SK-N-MC (cell line): ENCODE data around the gene ANP32B.

Source experiments
- DNase-seq: peaks from one replicate; pipeline ENCODE4 v3.0.0-alpha.2; 2011; ENCODE audit warnings: low read depth, low spot score
- H3K27ac ChIP-seq: fragments of 200-600 bp; sonication (generic); 2 replicates; pipeline ENCODE4 v1.5.1; 2016; ENCODE audit warnings: mixed run types
- H3K36me3 ChIP-seq: fragments of 200-600 bp; sonication (generic); 2 replicates; pipeline ENCODE4 v1.6.1; 2017; ENCODE audit warnings: antibody characterized with exemption, low read length, mixed read lengths; ENCODE audit not compliant: insufficient read depth
- H3K4me3 ChIP-seq: fragments of 200-600 bp; sonication (generic); 2 replicates; pipeline ENCODE4 v1.5.1; 2016
- H3K9ac ChIP-seq: fragments of 200-600 bp; sonication (generic); 2 replicates; pipeline ENCODE4 v1.8.0; 2017; ENCODE audit warnings: mixed run types, mixed read lengths; ENCODE audit not compliant: insufficient read length
- H3K9me3 ChIP-seq: fragments of 200-600 bp; sonication (generic); 2 replicates; pipeline ENCODE4 v1.6.1; 2017; ENCODE audit warnings: low read depth, mild to moderate bottlenecking, antibody characterized with exemption, low read length, moderate library complexity, mixed read lengths
- EZH2 ChIP-seq: fragments of 200-600 bp; sonication (generic); IDR thresholded peaks from one replicate; pipeline ENCODE4 v1.6.1; 2017; ENCODE audit warnings: antibody characterized with exemption
- FOXP2 ChIP-seq: optimal IDR thresholded peaks from 2 replicates; pipeline ENCODE3; 2011; ENCODE audit warnings: mild to moderate bottlenecking, moderate library complexity; ENCODE audit not compliant: insufficient read depth; ENCODE audit errors: extremely low read length, control extremely low read depth
- POLR2AphosphoS5 ChIP-seq: IDR thresholded peaks from 2 replicates; pipeline ENCODE4 v1.6.1; 2012; ENCODE audit warnings: mild to moderate bottlenecking, low read depth, low read length, borderline replicate concordance

Gene ANP32B

GRCh38 chr9:98045234-98046179 is 62.4 kb downstream of the ANP32B start:
- Histone ChIP-seq H3K27ac (no peak overlapping the region), H3K36me3 (no peaks in the 10 kb centered on the region), H3K9ac (no peak overlapping the region), H3K9me3 (no peaks in the 10 kb centered on the region), H3K4me3 (no peak overlapping the region)
- no peak for TF ChIP-seq EZH2
- no peak for TF ChIP-seq FOXP2
- TF ChIP-seq POLR2AphosphoS5 = no peak
- no peak for DNase-seq

- H3K9ac ChIP-seq = no peak overlapping the region
- TF ChIP-seq EZH2 (no peak), FOXP2 (no peak), POLR2AphosphoS5 (no peak)
- H3K36me3 ChIP-seq = no peaks in the 10 kb centered on the region
- no peaks in the 10 kb centered on the region for H3K9me3 ChIP-seq
- DNase-seq = no peak
- no peak overlapping the region for H3K4me3 ChIP-seq
- H3K27ac ChIP-seq = no peak overlapping the region
Measured at GRCh38 chr9:98046180-98046543, 63.0 kb downstream of the ANP32B start.

- Histone ChIP-seq H3K9me3 (no peaks in the 10 kb centered on the region), H3K27ac (no peak overlapping the region), H3K9ac (no peak overlapping the region), H3K36me3 (no peaks in the 10 kb centered on the region), H3K4me3 (no peak overlapping the region)
- TF ChIP-seq FOXP2 = no peak
- no peak for TF ChIP-seq POLR2AphosphoS5
- no peak for TF ChIP-seq EZH2
- DNase-seq = no peak
Measured at GRCh38 chr9:98047002-98047401, 63.9 kb downstream of the ANP32B start.

- no peak for TF ChIP-seq FOXP2
- no peak for DNase-seq
- Histone ChIP-seq H3K27ac (no peak overlapping the region), H3K9me3 (no peaks in the 10 kb centered on the region), H3K9ac (no peak overlapping the region), H3K36me3 (no peaks in the 10 kb centered on the region), H3K4me3 (no peak overlapping the region)
Measured at GRCh38 chr9:98049288-98050072, 66.3 kb downstream of the ANP32B start.

- TF ChIP-seq POLR2AphosphoS5 (no peak), FOXP2 (no peak), EZH2 (no peak)
Measured at GRCh38 chr9:98050351-98050750, 67.2 kb downstream of the ANP32B start.

GRCh38 chr9:98054376-98054951 is 71.3 kb downstream of the ANP32B start:
- TF ChIP-seq FOXP2 = no peak
- no peak for TF ChIP-seq POLR2AphosphoS5
- no peak for TF ChIP-seq EZH2
- no peak for DNase-seq
- Histone ChIP-seq H3K36me3 (no peaks in the 10 kb centered on the region), H3K4me3 (no peak overlapping the region), H3K9ac (no peak overlapping the region), H3K9me3 (no peaks in the 10 kb centered on the region), H3K27ac (no peak overlapping the region)

More at GRCh38 chr9:98050351-98050750, 67.2 kb downstream of the ANP32B start:
- H3K4me3 ChIP-seq = no peak overlapping the region
- no peaks in the 10 kb centered on the region for H3K9me3 ChIP-seq
- H3K9ac ChIP-seq = no peak overlapping the region
- DNase-seq = no peak
- H3K27ac ChIP-seq = no peak overlapping the region
- H3K36me3 ChIP-seq = no peaks in the 10 kb centered on the region

- TF ChIP-seq EZH2 = no peak
- TF ChIP-seq FOXP2 = no peak
- peak; percentile 90 for TF ChIP-seq POLR2AphosphoS5
- no peak for DNase-seq
- Histone ChIP-seq H3K27ac (no peak within 1 kb of the TSS), H3K4me3 (peak within 1 kb of the TSS; percentile 90), H3K36me3 (0 out of 2 replicates have a peak, but pooled peaks cover 3% of the 10 kb centered on the region), H3K9me3 (no peaks in the 10 kb centered on the region), H3K9ac (peak within 1 kb of the TSS; percentile 66)
Measured at GRCh38 chr9:98056269-98057137, 73.4 kb downstream of the ANP32B start, which contains the start of gene NANS. NANS (plus strand) TSS chr9:98056732; CDS start chr9:98056809, 77 bp downstream.
